NOMO-1 (cell line): ENCODE data around the gene MBLAC1.

ENCODE experiments used
- DNase-seq, 2 experiments: peaks; one replicate each; lab custom pipeline; 2025; ENCODE audit not compliant: unreplicated experiment in 2 of 2; lab: John Stamatoyannopoulos, UW

Gene MBLAC1

DNA sequence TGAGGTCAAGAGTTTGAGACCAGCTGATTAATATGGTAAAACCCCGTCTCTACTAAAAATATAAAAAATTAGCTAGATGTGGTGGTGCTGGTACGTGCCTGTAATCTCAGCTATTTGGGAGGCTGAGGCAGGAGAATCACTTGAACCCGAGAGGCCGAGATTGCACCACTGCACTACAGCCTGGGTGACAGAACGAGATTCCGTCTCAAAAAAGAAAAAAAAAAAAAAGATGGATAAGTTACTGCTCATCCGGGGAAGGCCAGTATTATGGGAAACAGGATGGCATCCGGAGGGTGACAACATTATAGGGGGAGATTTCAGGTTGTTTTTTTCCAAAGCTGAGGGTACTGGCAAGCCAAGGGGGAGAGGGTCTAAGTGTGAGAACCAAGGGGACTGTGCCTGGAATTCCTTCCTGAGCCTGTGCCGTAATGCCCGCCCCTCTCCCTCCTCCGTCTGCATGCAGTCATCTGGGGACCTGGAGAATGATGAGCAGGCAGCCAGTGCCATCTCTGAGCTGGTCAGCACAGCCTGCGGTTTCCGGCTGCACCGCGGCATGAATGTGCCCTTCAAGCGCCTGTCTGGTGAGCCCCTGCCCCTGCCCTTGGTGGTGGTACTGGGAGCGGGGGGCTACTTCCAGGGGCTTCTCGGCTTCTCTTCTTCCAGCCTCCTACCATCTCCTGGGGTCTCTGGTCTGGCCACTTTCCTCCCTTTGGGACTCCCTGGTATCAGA lies 26.3 kb downstream of the MBLAC1 start:
- no peak for DNase-seq

DNA sequence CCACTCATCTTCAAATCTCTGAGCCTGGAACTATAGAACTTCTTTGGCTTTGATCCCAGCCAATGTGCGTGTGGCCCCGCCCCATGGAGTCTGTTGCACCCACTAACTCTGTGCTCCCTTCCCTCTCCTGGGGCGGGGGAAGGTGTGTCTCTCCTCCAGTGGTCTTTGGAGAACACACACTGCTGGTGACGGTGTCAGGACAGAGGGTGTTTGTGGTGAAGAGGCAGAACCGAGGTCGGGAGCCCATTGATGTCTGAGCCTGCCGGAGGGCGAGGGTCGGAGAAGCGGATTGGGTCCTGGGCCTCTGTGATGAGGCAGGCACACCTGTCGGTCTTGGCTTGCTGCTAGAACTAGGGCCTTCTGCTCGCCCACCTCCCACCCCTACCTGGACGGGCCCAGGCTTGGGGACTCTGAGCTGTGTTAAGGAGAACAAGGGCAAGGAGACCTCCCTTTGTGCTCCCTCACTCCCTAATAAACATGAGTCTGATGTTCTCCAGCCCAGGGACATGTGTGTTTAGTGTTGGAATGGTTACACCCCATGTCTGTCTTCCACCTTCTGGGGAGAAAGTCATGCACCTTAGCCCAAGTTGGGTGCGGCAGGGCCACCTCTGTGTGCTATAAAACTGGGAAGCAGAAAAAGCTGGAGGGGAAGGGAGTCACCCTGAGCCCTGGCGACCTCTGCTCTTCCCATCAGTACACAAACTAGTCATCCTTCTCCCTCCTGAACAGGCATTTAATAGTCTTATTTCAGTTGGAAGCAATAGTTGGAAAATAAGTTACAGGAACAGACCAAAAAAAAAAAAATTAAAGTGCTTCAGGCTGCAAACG lies 27.2 kb downstream of the MBLAC1 start:
- DNase-seq: no peak

DNA sequence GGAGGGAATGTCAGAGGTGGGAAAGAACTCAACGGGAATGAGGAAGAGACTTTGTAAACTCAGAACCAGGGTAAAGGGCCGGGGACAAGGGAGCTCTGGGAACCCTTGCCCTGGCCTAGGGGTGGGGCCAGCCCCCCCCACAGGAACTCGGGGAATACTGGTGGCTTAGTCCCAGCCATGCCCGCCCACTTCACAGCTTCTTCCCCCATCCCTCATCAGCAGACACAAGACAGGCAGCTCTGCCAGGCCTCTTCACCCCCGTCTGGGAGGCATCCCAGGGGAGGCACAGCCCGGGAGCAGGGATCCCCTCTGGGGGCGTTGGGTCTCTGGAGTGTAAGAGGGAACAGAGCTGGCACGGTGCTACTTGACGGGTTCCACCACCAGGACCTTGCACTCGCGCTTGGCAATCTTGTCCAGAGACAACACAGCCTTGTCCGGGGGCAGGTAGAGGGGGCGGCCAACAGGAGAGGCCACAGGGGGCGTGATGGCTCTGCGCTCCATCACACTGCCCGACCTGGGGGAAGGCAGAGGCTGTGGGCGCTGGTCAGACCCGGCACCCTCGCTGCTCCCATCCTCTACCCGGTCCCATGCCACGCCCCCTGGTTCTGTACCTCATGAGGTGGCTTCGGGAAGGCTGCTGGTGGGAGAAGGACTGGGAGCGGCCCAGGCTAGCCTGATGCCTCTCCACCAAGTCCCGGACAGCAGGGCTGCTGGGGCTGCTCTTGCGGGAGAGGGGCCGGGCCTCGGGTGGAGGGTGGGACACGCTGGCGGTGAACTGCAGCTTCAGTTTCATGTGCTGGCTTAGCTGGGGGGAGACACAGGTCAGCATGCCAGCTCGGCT lies 28.1 kb downstream of the MBLAC1 start:
- no peak for DNase-seq

DNA sequence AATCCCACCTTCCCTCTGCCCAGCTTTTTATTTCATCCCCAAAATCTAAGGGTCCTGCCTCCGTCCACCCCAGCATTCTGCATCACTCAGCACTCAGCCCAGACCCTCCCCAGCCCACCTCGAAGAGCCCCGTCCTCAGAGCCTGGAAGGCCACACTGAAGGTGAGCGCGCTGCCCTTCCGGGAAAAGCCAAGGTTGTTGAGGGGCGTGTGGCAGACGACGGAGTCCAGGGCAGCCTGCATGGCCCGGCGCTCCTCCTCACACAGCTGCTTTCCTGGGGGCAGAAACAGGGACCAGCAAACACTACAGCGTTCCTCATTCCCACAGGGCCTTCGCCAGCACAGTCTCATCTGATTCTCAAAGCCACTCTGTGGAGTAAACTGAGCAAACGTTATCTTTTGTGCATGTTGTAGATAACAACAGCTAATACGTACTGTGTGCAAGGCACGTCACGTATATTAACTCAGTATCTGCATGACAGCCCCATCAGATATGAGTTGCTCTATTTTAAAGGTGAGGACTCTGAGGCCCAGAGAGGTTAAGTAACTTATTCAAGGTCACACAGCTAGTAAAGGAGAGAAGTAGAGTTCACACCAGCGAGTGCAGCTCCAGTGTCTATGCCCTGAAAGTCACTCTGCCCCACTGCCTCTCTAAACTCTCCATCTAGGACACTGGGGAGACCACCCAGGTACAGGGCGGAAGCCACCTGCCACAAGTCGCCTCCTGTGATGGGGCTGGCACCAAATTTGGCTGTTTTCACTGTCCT lies 29.0 kb downstream of the MBLAC1 start:
- no peak for DNase-seq

DNA sequence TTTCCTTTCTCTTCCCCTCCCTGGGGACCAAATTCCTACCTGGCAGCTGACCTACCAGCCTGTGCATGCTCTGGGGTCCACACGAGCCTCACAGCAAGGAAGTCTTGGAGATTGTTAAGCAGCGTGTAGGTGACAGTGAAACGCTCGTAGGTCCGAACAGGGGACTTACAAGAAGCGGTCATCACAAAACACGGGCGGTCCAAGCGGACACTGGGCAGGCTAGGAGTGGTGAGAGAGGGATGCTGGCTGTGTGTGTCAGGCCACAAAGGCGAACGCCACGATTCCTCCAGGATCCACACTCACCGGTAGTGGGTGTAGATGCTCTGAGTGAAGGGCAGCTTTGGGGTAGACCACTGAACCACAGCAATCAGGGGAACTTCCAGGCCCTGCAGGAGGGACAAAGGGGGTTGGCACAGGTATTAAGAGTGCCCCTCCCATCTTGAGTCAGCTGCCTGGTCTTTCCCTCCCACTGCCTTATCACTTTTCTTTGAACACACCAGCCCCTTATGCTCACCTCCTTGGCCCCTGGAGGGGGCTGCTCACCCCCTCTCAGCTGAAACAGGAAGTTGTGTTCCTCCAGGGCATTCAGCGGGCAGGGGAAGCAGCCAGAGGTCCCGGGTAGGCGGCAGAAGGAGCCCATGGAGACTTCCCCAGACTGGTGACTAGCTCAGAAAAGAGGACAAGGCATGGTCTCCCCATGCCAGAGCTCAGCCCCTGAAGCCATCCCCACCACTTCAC lies 29.7 kb downstream of the MBLAC1 start:
- DNase-seq: peak; percentile 28 to 45

DNA sequence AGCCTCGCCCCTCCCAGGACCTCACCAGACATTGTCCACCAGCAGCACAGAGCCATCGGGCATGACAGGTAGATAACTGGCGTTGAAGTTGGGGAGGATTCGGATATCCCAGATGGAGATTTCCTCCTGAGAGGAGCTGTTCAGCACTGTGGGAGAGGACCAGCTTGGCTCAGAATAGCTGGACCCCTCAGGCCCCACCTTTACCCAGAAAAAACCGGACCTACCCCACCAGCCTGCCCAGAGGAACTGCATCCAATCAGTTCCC lies 30.2 kb downstream of the MBLAC1 start:
- no peak for DNase-seq

DNA sequence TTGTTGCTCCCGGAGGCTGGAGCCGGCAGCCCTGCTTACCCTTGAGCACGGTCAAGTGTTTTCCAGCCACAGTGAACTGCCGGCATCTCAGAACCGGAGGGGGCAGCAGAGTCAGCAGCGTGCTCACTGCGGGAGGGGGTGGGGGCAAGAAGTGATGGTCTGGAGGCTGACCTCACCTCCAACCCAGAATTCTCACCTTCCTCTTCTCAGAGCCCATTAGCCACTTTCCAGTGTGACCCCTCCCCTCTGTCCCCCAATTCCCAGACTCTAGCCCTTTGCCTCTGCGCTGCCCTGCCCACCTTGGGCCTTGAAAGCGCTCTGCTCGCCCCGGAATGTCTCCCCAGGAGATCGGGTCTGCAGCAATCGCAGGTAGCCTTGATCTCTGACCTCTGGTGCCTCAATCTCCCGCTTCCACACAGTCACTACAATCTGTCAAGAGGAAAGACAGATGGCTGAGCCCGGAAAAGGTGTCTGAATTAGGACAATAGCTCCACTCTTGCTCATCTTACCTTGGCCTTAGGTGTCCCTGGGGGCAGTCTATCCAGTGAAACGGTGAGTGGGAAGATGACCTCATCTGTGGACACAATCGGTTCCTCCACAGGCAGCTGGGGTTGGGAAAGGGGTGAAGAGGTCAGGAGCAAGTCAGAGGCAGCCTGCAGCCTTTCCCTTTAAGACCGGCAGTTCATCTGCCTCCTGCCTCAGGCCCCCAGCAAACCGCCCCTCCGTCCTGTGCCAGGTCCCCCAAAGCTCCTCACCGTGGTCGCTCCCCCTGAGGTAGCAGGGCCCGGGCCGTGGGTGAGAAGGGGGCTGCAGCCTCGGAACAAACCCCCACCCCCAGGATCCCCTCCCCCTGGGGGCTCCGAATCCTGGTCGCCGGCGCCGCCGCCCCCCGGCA lies 30.8 kb downstream of the MBLAC1 start:
- DNase-seq: no peak

DNA sequence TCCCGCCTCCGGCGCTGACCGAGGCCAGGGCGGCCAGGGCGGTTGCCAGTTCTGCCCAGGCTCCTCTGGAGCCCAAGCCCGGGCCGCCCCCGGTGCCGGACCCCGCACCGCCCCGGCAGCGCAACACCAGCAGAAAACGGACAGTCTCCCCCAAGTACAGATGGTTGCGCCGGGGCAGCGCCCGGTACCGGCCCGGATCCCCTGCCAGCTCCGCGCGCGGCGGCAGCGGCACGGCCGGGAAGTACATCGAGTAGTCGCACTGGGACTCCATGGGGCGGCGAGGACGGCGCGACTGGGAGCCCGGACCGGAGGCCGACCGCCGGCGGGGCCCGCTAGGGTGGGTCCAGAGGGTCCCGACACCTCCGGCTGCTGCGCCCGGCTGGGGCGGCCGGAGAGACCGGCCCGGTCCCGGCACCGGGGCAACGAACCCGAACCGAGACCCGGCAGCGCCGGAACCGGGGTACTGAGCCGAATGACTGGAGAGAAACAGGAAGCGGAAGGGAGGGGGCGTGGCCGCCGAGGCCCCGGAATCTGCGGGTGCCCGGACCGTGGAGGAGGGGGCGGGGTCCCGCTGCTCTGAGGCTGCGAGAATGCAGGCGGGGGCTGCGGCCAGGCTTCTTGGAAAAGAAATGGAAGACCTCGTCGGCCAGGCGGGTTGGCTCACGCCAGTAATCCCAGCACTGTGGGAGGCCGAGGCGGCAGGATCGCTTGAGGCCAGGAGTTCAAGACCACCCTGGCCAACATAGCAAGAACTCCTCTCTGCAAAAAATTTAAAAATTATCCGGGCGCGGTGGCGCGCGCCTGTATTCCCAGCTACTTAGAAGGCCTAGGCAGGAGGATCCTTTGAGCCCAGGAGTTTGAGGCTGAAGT lies 31.7 kb downstream of the MBLAC1 start, which contains the start of gene TRAPPC14:
TRAPPC14 (minus strand) TSS at position 495 of the 870 bp plus-strand sequence; CDS start at position 271, 224 bp downstream.
- peak; percentile 91 to 95 for DNase-seq

DNA sequence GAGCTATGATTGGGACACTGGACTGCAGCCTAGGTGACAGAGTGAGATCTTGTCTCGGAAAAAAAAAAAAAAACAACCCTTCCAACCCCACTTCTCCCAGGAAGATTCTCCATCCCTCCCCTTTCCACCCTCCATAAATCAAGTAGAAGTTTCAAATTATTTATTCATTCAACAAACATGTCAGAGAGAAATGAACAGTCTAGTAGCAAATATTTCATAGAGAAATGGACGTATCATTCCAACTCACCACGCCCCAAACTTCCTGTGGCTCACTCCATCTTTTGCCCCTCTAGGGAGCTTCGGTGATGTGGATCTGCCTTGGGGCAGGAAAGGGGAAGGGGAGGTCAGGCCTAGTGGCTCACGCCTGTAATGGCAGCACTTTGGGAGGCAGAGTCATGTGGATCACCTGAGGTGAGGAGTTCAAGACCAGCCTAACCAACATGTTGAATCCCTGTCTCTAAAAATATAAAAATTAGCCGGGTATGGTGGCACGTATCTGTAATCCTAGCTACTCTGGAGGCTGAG lies 32.4 kb downstream of the MBLAC1 start:
- DNase-seq: no peak

DNA sequence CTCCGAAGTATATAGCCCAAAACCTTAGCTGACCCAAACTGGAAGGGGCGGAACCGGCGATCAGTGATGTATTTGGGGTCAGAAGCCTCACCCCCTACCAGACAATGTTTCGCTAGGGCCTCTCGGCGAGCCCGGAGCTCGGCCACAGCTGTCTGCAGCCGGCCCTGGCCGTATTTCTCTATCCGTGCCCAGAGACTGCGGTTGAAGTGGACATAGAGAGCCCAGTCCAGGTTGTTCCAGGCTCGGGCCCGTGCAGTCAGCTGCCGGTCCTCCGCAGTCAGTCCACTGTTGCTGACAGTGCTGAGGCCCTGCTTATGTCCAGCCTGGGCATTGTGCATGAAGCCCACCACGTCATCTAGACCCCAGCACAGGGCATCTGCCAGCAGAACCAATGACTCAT lies 33.3 kb downstream of the MBLAC1 start:
- DNase-seq: no peak

DNA sequence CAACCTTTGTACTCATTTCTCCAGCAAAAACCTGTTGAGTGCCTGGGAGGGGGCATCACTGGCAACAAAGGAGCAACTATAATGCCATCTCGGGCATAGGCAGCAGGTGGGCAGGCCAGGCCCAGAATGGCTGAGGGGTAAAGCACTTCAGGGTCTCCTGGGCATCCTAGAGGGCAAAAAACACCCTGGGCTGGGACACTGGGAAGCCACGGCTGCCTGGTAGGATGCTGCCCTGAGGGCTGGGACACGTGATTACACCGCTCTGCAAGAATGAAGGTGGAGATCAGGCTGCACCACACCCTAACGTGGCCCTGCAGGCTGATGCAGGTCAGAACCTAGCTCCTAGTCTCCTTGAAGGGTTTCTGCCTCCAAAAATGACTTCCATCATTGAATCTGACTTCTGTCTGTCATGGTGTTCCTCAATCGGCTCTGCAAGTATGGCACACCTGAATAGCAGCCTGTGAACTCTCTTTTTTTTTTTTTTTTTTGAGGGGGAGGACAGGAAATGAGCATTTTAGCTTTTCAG lies 36.3 kb downstream of the MBLAC1 start:
- DNase-seq: no peak

DNA sequence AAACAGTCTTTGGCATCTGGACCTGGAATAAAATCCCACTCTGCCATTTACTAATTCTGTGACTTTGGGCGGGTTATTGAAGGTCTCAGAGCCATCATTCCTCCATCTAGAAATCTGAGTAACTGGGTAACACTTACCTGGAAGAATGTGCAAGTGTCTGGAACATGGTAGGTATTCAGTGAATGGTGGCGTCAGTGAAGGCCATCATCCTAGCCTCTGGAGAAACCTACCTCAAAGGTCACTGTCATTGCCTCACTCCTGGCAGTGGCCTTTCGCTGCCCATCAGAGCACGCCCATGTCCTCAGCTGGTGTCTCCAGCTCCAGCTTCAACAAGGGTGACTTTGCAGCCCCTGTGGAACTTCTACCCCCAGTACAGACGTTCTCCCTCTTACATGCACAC lies 37.1 kb downstream of the MBLAC1 start:
- no peak for DNase-seq

DNA sequence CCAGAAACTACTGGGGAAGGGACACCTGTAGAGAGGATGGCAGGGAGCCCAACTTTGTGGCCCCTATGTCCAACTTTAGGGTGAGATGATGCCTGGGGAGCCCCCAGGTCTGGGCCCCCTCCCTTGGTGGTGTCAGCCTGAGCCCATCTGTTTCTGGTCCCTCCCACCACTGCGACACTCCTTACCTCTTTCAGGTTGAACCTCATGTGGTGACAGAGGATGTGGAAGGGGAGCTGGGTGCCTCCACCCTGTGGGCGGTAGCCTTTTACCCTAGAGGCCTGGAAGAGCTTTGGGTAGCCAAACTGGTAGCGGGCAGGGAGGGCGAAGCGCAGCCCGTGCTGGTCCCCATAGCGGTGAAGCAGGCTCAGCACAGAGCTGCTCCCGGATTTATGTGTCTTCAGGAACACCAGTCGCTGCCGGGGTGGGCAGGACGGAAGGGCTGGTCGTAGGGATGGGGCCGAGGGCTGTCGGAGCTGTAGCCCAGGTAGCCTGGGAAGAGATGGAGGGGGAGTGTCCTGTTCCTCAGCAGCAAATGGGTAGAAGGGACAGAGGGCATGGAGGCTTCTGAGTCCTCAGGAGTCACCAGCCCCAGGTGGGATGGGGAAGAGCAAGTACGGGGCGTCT lies 39.7 kb downstream of the MBLAC1 start:
- DNase-seq: no peak

DNA sequence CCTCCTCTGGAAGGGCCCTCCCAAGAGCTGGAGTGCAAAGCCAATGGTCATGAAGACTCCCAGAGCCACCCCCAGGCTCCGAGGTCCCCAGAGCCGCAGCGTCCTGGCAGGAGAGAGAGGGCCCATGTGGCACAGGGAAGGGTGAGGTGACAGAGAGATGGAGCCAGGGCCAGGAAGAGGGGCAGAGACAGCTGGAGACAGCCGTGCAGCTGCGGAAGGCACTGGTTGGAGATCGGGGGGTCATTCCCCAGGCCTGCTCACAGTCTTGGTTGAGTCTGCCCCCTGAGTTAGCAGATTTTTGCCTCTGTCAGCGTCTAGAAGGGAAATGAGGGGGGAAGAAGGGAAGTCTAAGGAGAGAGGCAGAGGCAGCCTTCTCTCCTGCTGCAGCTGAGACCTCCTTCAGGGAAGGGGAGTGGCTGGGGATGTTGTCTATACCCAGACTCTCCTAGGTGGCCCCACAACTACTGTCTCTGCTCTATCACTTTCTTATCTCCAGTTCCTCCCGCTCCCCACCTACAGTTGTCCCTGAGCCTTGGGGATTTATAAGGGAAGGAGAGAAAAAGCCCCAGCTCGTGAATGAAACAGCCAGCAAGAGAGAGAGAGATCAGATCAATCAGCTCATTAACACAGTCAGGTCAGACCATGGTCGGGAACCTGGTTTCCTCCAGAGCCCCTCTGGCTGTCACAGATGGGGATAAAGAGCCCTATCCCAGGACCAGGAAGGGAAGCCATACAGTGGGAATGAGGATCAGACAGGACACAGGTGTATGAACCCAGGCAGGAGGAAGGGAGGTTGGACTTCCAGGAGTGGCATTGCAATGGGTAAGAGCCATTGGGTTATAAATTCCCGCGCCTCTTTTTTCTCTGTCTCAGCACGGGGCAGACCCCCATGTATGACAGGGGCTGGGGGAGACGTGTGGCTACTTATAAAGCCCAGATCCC lies 40.5 kb downstream of the MBLAC1 start:
- DNase-seq: no peak

DNA sequence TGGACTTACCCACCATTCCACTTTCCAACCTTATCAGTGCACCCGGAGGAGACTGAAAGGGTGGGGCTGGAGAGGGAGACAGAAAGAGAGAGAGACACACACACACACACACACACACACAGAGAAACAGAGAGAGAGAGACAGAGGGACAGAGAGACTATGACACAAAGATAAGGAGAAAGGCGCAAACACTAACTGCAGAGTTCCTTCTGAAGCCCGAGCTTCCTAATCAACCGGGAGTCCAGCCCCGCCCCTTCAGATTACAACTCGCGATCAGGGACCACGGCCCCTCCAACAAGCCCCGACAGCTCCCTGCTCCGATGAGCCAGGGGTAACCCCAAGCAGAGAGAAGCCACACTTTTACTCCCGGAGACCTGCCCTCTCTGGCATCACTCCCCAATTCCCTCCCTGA lies 41.2 kb downstream of the MBLAC1 start:
- DNase-seq: no peak
